Measurements from ENCODE around the gene ST6GALNAC5. TPM values are rescaled to one million over a fixed set of nuclear protein-coding genes. Genes with fewer than 3 reads are reported as not detected.

ST6GALNAC5 gene
- total RNA-seq, 4 donors from 2014 or later = 3.6 to 23.4 (median 11.0) TPM

- H3K36me3 ChIP-seq = no peaks in the 10 kb centered on the region
- peak overlapping the region in 1 of 4 donors; percentile 58 for H3K27ac ChIP-seq
- 51 to 57% methylated on average over 1 to 5 of the region's 8 CpGs for WGBS, 2 donors (ENCODE audit: low coverage in 1 of 2)
- TF ChIP-seq EP300 (IDR thresholded peaks at IDR 0.05) (no peak), POLR2AphosphoS5 (IDR thresholded peaks at IDR 0.05) (peak; percentile 95)
- no peaks in the 10 kb centered on the region for H3K27me3 ChIP-seq
- no peak overlapping the region for H3K4me3 ChIP-seq
- peaks cover 0 to 4% (median 0%) of the 10 kb centered on the region in 3 donors for H3K4me1 ChIP-seq
- peak; percentile 85 for ATAC-seq
- H3K9me3 ChIP-seq = no peaks in the 10 kb centered on the region
Observed at GRCh38 chr1:77039739-77040138, 172.5 kb downstream of the ST6GALNAC5 start.

DNA sequence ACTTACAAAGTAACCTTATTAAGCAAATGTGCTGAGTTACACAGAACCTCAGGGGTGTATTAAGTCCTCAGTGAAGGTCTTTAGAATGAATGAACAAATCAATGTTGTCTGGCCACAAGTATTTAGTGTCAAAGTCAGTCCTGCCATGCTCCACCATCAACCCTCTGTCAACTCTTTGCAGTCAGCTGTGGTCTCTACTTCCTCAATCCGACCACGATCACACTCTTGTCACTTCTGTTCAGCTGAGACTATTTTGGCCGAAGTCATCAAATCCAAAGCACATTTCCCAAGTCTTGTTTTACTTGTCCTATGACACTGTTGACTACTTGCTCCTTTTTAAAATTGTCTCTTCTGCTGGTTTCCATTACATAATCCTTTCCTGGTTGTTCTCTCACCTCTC is 173.5 kb downstream of the ST6GALNAC5 start:
- no peak overlapping the region for H3K27ac ChIP-seq

DNA sequence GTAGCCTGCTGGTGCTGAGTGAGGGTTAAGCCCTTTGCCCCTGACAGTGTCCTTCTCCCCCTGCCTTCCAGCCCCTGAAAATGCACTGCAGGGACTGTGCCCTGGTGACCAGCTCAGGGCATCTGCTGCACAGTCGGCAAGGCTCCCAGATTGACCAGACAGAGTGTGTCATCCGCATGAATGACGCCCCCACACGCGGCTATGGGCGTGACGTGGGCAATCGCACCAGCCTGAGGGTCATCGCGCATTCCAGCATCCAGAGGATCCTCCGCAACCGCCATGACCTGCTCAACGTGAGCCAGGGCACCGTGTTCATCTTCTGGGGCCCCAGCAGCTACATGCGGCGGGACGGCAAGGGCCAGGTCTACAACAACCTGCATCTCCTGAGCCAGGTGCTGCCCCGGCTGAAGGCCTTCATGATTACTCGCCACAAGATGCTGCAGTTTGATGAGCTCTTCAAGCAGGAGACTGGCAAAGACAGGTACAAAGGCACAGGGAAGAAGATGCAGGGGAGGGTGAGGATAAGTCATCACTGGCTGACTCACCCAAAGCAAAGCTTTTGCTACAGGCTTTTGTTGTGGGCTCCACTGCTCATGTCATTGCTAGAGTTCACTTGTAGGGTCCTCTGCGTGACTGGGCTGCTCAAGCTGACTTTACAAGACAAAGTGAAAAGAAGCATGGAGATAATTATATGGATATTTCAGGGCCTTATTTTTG is 177.0 kb downstream of the ST6GALNAC5 start:
- 100% methylated on average over 1 of the region's 20 CpGs; no CpG with 5 or more reads in 1 of the 2 donors for WGBS, 2 donors (ENCODE audit: low coverage in 1 of 2)
- no peaks in the 10 kb centered on the region for H3K9me3 ChIP-seq
- no peak for ATAC-seq
- peaks cover 0 to 4% (median 0%) of the 10 kb centered on the region in 3 donors for H3K4me1 ChIP-seq
- H3K4me3 ChIP-seq = no peak overlapping the region
- H3K27ac ChIP-seq = no peak overlapping the region
- TF ChIP-seq EP300 (IDR thresholded peaks at IDR 0.05) (no peak), POLR2AphosphoS5 (IDR thresholded peaks at IDR 0.05) (no peak), POLR2A (IDR thresholded peaks at IDR 0.05) (no peak)
- TF ChIP-seq, protein P1, sequence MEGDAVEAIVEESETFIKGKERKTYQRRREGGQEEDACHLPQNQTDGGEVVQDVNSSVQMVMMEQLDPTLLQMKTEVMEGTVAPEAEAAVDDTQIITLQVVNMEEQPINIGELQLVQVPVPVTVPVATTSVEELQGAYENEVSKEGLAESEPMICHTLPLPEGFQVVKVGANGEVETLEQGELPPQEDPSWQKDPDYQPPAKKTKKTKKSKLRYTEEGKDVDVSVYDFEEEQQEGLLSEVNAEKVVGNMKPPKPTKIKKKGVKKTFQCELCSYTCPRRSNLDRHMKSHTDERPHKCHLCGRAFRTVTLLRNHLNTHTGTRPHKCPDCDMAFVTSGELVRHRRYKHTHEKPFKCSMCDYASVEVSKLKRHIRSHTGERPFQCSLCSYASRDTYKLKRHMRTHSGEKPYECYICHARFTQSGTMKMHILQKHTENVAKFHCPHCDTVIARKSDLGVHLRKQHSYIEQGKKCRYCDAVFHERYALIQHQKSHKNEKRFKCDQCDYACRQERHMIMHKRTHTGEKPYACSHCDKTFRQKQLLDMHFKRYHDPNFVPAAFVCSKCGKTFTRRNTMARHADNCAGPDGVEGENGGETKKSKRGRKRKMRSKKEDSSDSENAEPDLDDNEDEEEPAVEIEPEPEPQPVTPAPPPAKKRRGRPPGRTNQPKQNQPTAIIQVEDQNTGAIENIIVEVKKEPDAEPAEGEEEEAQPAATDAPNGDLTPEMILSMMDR (IDR thresholded peaks at IDR 0.05) = no peak
- no peaks in the 10 kb centered on the region for H3K36me3 ChIP-seq
- H3K27me3 ChIP-seq = no peaks in the 10 kb centered on the region

More for the DNA sequence above, 173.5 kb downstream of the ST6GALNAC5 start:
- TF ChIP-seq EP300 (IDR thresholded peaks at IDR 0.05) (no peak), POLR2AphosphoS5 (IDR thresholded peaks at IDR 0.05) (no peak), POLR2A (IDR thresholded peaks at IDR 0.05) (no peak)
- TF ChIP-seq, protein P1 (IDR thresholded peaks at IDR 0.05) = no peak
- WGBS, 2 donors (ENCODE audit: low coverage in 1 of 2) = 97% methylated on average over 3 of the region's 3 CpGs
- H3K36me3 ChIP-seq = no peaks in the 10 kb centered on the region
- peaks cover 0 to 4% (median 0%) of the 10 kb centered on the region in 3 donors for H3K4me1 ChIP-seq
- no peak for ATAC-seq
- no peaks in the 10 kb centered on the region for H3K9me3 ChIP-seq
- no peaks in the 10 kb centered on the region for H3K27me3 ChIP-seq
- H3K4me3 ChIP-seq = no peak overlapping the region

DNA sequence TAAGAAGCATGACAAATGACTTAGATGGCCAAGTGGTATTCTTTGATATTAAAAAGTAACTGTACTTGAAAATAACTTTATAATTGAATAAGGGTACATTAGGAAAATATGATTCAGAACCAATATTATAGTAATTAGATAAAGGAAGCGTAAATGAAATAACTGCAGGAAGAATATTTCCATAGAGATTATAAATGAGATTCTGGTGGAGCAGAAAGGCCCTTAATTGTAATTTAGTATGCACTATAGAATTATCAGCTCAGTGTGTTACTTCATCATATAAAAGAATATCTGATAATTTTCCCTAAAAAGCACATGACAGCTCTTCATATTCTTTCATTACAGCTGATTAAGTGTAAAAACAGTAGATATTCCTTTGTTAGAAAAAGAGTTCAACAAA is 180.3 kb downstream of the ST6GALNAC5 start:
- ATAC-seq = no peak
- TF ChIP-seq POLR2AphosphoS5 (IDR thresholded peaks at IDR 0.05) (no peak), POLR2A (IDR thresholded peaks at IDR 0.05) (no peak), EP300 (IDR thresholded peaks at IDR 0.05) (no peak)
- TF ChIP-seq, protein P1 (IDR thresholded peaks at IDR 0.05) = no peak
- Histone ChIP-seq H3K36me3 (no peaks in the 10 kb centered on the region), H3K4me3 (no peak overlapping the region), H3K9me3 (no peaks in the 10 kb centered on the region), H3K27ac (no peak overlapping the region), H3K27me3 (no peaks in the 10 kb centered on the region), H3K4me1 (no peaks in the 10 kb centered on the region)
- 85 to 95% methylated on average over 1 of the region's 1 CpG for WGBS, 2 donors (ENCODE audit: low coverage in 1 of 2)

GRCh38 chr1:77047978-77048614 is 180.8 kb downstream of the ST6GALNAC5 start:
- Histone ChIP-seq H3K27me3 (no peaks in the 10 kb centered on the region), H3K9me3 (no peaks in the 10 kb centered on the region), H3K4me1 (no peaks in the 10 kb centered on the region), H3K4me3 (no peak overlapping the region), H3K27ac (no peak overlapping the region), H3K36me3 (no peaks in the 10 kb centered on the region)
- TF ChIP-seq POLR2AphosphoS5 (IDR thresholded peaks at IDR 0.05) = no peak
- ATAC-seq = no peak
- WGBS, 2 donors (ENCODE audit: low coverage in 1 of 2) = 72 to 91% methylated on average over 3 of the region's 3 CpGs

- no peaks in the 10 kb centered on the region for H3K27me3 ChIP-seq
- H3K36me3 ChIP-seq = no peaks in the 10 kb centered on the region
- ATAC-seq = no peak
- WGBS, 2 donors (ENCODE audit: low coverage in 1 of 2) = 40 to 57% methylated on average over 1 of the region's 1 CpG
- H3K4me3 ChIP-seq = no peak overlapping the region
- TF ChIP-seq POLR2A (IDR thresholded peaks at IDR 0.05) (no peak), EP300 (IDR thresholded peaks at IDR 0.05) (no peak), POLR2AphosphoS5 (IDR thresholded peaks at IDR 0.05) (no peak)
- TF ChIP-seq, protein P1 (IDR thresholded peaks at IDR 0.05) = no peak
- H3K4me1 ChIP-seq = no peaks in the 10 kb centered on the region
- H3K9me3 ChIP-seq = no peaks in the 10 kb centered on the region
- H3K27ac ChIP-seq = no peak overlapping the region
Observed at GRCh38 chr1:77048615-77049005, 181.3 kb downstream of the ST6GALNAC5 start.
